Measurements from ENCODE around the gene C1S. TPM values are rescaled to one million over a fixed set of nuclear protein-coding genes. Genes with fewer than 3 reads are reported as not detected.
A peak's percentile ranks its signal among the peaks of the same experiment; 100 is the strongest.

C1S gene
- total RNA-seq, 1 donor from 2014 or later: 2.1 TPM

DNA sequence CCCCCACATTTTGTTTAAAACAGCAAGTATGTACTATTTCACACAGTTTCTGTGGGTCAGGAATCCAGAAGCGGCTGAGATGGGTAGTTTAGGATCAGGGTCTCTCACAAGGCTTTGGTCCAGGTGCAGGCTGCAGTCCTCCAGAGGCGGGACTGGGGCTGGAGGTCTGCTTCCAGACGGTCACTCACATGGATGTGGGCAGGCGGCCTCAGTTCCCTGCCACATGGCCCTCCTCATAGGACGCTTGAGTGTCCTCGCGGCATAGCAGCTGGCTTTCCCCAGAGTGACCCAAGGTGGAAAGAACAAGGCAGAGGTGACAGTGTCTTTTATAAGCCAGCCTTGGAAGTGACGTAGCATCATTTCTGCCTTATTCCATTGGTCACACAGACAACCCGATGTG lies 56.4 kb downstream of the C1S start:
- Mint-ChIP-seq H3K4me1 (no peaks in the 10 kb centered on the region), H3K9me3 (no peaks in the 10 kb centered on the region), H3K27me3 (ENCODE audit: insufficient read depth, low read depth) (peaks cover 15% of the 10 kb centered on the region), H3K4me3 (no peak overlapping the region), H3K36me3 (no peaks in the 10 kb centered on the region), H3K27ac (peak overlapping the region; percentile 74)
- H3K4me3 ChIP-seq: no peak overlapping the region
- H3K4me2 ChIP-seq: no peak overlapping the region
- H3K4me1 ChIP-seq: no peaks in the 10 kb centered on the region
- H3K79me2 ChIP-seq (ENCODE audit: low read depth): no peaks in the 10 kb centered on the region
- no peak for TF ChIP-seq CTCF (IDR thresholded peaks at IDR 0.05)
- no peak for TF ChIP-seq EZH2phosphoT487 (IDR thresholded peaks at IDR 0.05)
- TF ChIP-seq EZH2 (IDR thresholded peaks at IDR 0.05): no peak
- no peaks in the 10 kb centered on the region for H3K36me3 ChIP-seq
- H3K27me3 ChIP-seq: no peaks in the 10 kb centered on the region
- no peaks in the 10 kb centered on the region for H4K20me1 ChIP-seq (ENCODE audit: low read depth)
- no peak overlapping the region for H2AFZ ChIP-seq (replicated peaks)
- no peak overlapping the region for H3K27ac ChIP-seq
- H3K9me3 ChIP-seq (ENCODE audit: low read depth): no peaks in the 10 kb centered on the region
- H3K9ac ChIP-seq: no peak overlapping the region
- no peaks in the 10 kb centered on the region for H3F3A ChIP-seq (ENCODE audit: low read depth)
- DNase-seq (ENCODE audit: low spot score): no peak

GRCh38 chr12:7117670-7118069 lies 57.2 kb downstream of the C1S start:
- no peak overlapping the region for H3K27ac ChIP-seq
- H3K27me3 Mint-ChIP-seq (ENCODE audit: insufficient read depth, low read depth): peaks cover 16% of the 10 kb centered on the region
- no peaks in the 10 kb centered on the region for H3K36me3 ChIP-seq
- no peak overlapping the region for H3K4me3 ChIP-seq
- H3K9ac ChIP-seq: no peak overlapping the region
- no peaks in the 10 kb centered on the region for H3F3A ChIP-seq (ENCODE audit: low read depth)
- H3K36me3 Mint-ChIP-seq: no peaks in the 10 kb centered on the region
- no peaks in the 10 kb centered on the region for H4K20me1 ChIP-seq (ENCODE audit: low read depth)
- DNase-seq (ENCODE audit: low spot score): no peak
- no peaks in the 10 kb centered on the region for H3K79me2 ChIP-seq (ENCODE audit: low read depth)
- no peaks in the 10 kb centered on the region for H3K9me3 Mint-ChIP-seq
- no peak for TF ChIP-seq EZH2phosphoT487 (IDR thresholded peaks at IDR 0.05)
- no peak for TF ChIP-seq CTCF (IDR thresholded peaks at IDR 0.05)
- TF ChIP-seq EZH2 (IDR thresholded peaks at IDR 0.05): no peak
- no peak overlapping the region for H3K27ac Mint-ChIP-seq
- no peak overlapping the region for H3K4me2 ChIP-seq
- H3K4me1 Mint-ChIP-seq: no peaks in the 10 kb centered on the region
- H3K27me3 ChIP-seq: no peaks in the 10 kb centered on the region
- H3K4me1 ChIP-seq: no peaks in the 10 kb centered on the region
- H2AFZ ChIP-seq (replicated peaks): no peak overlapping the region
- no peak overlapping the region for H3K4me3 Mint-ChIP-seq
- H3K9me3 ChIP-seq (ENCODE audit: low read depth): no peaks in the 10 kb centered on the region

- TF ChIP-seq EZH2phosphoT487 (IDR thresholded peaks at IDR 0.05): no peak
- TF ChIP-seq CTCF (IDR thresholded peaks at IDR 0.05): no peak
- TF ChIP-seq EZH2 (IDR thresholded peaks at IDR 0.05): no peak
- Histone ChIP-seq H3K79me2 (ENCODE audit: low read depth) (no peaks in the 10 kb centered on the region), H3K4me2 (no peak overlapping the region), H3F3A (ENCODE audit: low read depth) (no peaks in the 10 kb centered on the region), H3K4me1 (no peaks in the 10 kb centered on the region), H4K20me1 (ENCODE audit: low read depth) (no peaks in the 10 kb centered on the region), H3K27me3 (no peaks in the 10 kb centered on the region), H3K9me3 (ENCODE audit: low read depth) (no peaks in the 10 kb centered on the region), H3K9ac (no peak overlapping the region), H2AFZ (replicated peaks) (no peak overlapping the region), H3K4me3 (no peak overlapping the region), H3K27ac (no peak overlapping the region), H3K36me3 (no peaks in the 10 kb centered on the region)
- H3K4me3 Mint-ChIP-seq: no peak overlapping the region
- H3K27ac Mint-ChIP-seq: no peak overlapping the region
- no peaks in the 10 kb centered on the region for H3K36me3 Mint-ChIP-seq
- no peaks in the 10 kb centered on the region for H3K9me3 Mint-ChIP-seq
- H3K4me1 Mint-ChIP-seq: peaks cover 8% of the 10 kb centered on the region
- no peak for DNase-seq (ENCODE audit: low spot score)
- peaks cover 16% of the 10 kb centered on the region for H3K27me3 Mint-ChIP-seq (ENCODE audit: insufficient read depth, low read depth)
Observed at GRCh38 chr12:7118881-7119280, 58.4 kb downstream of the C1S start.

All from neural progenitor cell (in vitro differentiated cells).